H1 (cell line): ENCODE data around the gene PCSK4. TPM values are rescaled to one million over a fixed set of nuclear protein-coding genes. Genes with fewer than 3 reads are reported as not detected.
A peak's percentile ranks its signal among the peaks of the same experiment; 100 is the strongest.

Experiments used
- CTCF ChIA-PET: fragments of 300-600 bp; sonication (Branson Sonifier 250); formaldehyde crosslinking; loops from one replicate; lab custom pipeline; 2021; ENCODE audit not compliant: partially characterized antibody; lab: Charles Lee
- POLR2A ChIA-PET: fragments of 300-600 bp; sonication (Branson Sonifier 250); formaldehyde crosslinking; loops from one replicate; lab custom pipeline; 2021; ENCODE audit warnings: inconsistent platforms; ENCODE audit not compliant: partially characterized antibody; lab: Charles Lee
- DNase-seq, 2 experiments: peaks; one replicate each; pipeline versions ENCODE4 v3.0.0 to v3.0.0-alpha.2; 2010 to 2022; ENCODE audit warnings: low spot score in 2 of 2, low read depth in 1 of 2, mixed read lengths in 1 of 2
- FAIRE-seq: peaks from 2 replicates; lab custom pipeline; 2011; peaks lifted over from hg19 to GRCh38; lab: Jason Lieb, UNC
- H2AFZ ChIP-seq: 2 replicates; pipeline ENCODE4 v1.8.1; 2012; ENCODE audit warnings: low read length, inconsistent platforms
- H2AK5ac ChIP-seq: 2 replicates; pipeline ENCODE4 v1.6.1; 2013; ENCODE audit warnings: low read depth, low read length
- H2BK120ac ChIP-seq: replicated peaks from 2 replicates; pipeline ENCODE3; 2013; ENCODE audit warnings: low read depth, low read length, inconsistent platforms
- H2BK12ac ChIP-seq: 2 replicates; pipeline ENCODE4 v1.6.1; 2013; ENCODE audit warnings: low read depth, low read length
- H2BK15ac ChIP-seq: 2 replicates; pipeline ENCODE4 v1.6.1; 2013; ENCODE audit warnings: low read length
- H2BK20ac ChIP-seq: 2 replicates; pipeline ENCODE4 v1.6.1; 2013; ENCODE audit warnings: low read length
- H2BK5ac ChIP-seq: 2 replicates; pipeline ENCODE4 v1.6.1; 2013; ENCODE audit warnings: low read depth, low read length
- H3K14ac ChIP-seq: 2 replicates; pipeline ENCODE4 v1.6.1; 2013; ENCODE audit warnings: inconsistent platforms; ENCODE audit not compliant: insufficient read length
- H3K18ac ChIP-seq: 2 replicates; pipeline ENCODE4 v1.6.1; 2013; ENCODE audit warnings: low read length; ENCODE audit errors: extremely low read depth
- H3K23ac ChIP-seq: 2 replicates; pipeline ENCODE4 v1.6.1; 2013; ENCODE audit warnings: inconsistent platforms; ENCODE audit not compliant: insufficient read length
- H3K23me2 ChIP-seq: 2 replicates; pipeline ENCODE4 v1.6.1; 2013; ENCODE audit warnings: low read depth, low read length
- H3K27ac ChIP-seq: 2 replicates; pipeline ENCODE4 v1.6.1; 2011; ENCODE audit warnings: low read depth, low read length, inconsistent platforms
- H3K27me3 ChIP-seq, 4 experiments: replicated peaks in 1 of 4; 1 replicate in 1 of 4; 2 replicates in 3 of 4; pipeline versions ENCODE4 v1.6.1 to v1.8.1; 2011 to 2013; ENCODE audit warnings: low read length in 3 of 4, mild to moderate bottlenecking in 3 of 4, inconsistent platforms in 2 of 4, mixed read lengths in 2 of 4, moderate library complexity in 1 of 4; ENCODE audit not compliant: control insufficient read depth in 3 of 4, insufficient read depth in 3 of 4; ENCODE audit errors: extremely low read depth in 1 of 4
- H3K36me3 ChIP-seq, 4 experiments: 2 replicates each; pipeline versions ENCODE4 v1.6.1 to v1.8.1; 2011 to 2013; ENCODE audit warnings: mild to moderate bottlenecking in 4 of 4, low read length in 3 of 4, moderate library complexity in 2 of 4, control low read depth in 1 of 4, inconsistent platforms in 1 of 4; ENCODE audit not compliant: insufficient read depth in 4 of 4, control insufficient read depth in 2 of 4
- H3K4ac ChIP-seq: replicated peaks from 2 replicates; pipeline ENCODE3; 2013; ENCODE audit warnings: low read length, low read depth, mixed read lengths, inconsistent platforms; ENCODE audit not compliant: insufficient read length
- H3K4me1 ChIP-seq, 4 experiments: replicated peaks in 1 of 4; 1 replicate in 1 of 4; 2 replicates in 3 of 4; pipeline versions ENCODE4 v1.6.1 to v1.8.1; 2011 to 2013; ENCODE audit warnings: low read length in 3 of 4, inconsistent platforms in 2 of 4, mixed read lengths in 1 of 4; ENCODE audit not compliant: insufficient read depth in 4 of 4, control insufficient read depth in 3 of 4
- H3K4me2 ChIP-seq, 2 experiments: 2 replicates each; pipeline versions ENCODE4 v1.6.1 to v1.8.1; 2011 to 2013; ENCODE audit warnings: low read depth in 2 of 2, low read length in 2 of 2, control low read depth in 1 of 2, inconsistent platforms in 1 of 2, mild to moderate bottlenecking in 1 of 2; ENCODE audit not compliant: insufficient read depth in 1 of 2
- H3K4me3 ChIP-seq, 4 experiments: fragments of 200-600, 300-600 bp in 1 of 4; sonication (generic), shearing (Covaris generic), sonication (Bioruptor Twin) in 1 of 4; 2 replicates each; pipeline versions ENCODE4 v1.5.1 to v1.8.1; 2011 to 2016; ENCODE audit warnings: low read length in 4 of 4, low read depth in 3 of 4, control low read depth in 2 of 4, inconsistent platforms in 2 of 4, mild to moderate bottlenecking in 2 of 4, mixed read lengths in 1 of 4, moderate library complexity in 1 of 4; ENCODE audit not compliant: insufficient read depth in 2 of 4; ENCODE audit errors: extremely low read depth in 1 of 4
- H3K56ac ChIP-seq: replicated peaks from 2 replicates; pipeline ENCODE3; 2013; ENCODE audit warnings: low read depth, mild to moderate bottlenecking, mixed read lengths, low read length, inconsistent platforms; ENCODE audit not compliant: insufficient read length
- H3K79me1 ChIP-seq: 2 replicates; pipeline ENCODE4 v1.6.1; 2013; ENCODE audit warnings: low read depth, low read length, control low read depth
- H3K79me2 ChIP-seq, 2 experiments: 2 replicates each; pipeline versions ENCODE4 v1.6.1 to v1.8.1; 2012 to 2013; ENCODE audit warnings: low read length in 2 of 2, mild to moderate bottlenecking in 2 of 2, inconsistent platforms in 1 of 2; ENCODE audit not compliant: insufficient read depth in 2 of 2, control insufficient read depth in 1 of 2
- H3K9ac ChIP-seq, 4 experiments: replicated peaks in 1 of 4; 1 replicate in 1 of 4; 2 replicates in 3 of 4; pipeline versions ENCODE4 v1.6.1 to v1.8.1; 2011 to 2013; ENCODE audit warnings: low read depth in 3 of 4, low read length in 3 of 4, control low read depth in 2 of 4, mild to moderate bottlenecking in 2 of 4, moderate library complexity in 2 of 4, inconsistent platforms in 1 of 4; ENCODE audit errors: extremely low read depth in 1 of 4
- H3K9me3 ChIP-seq, 2 experiments: 2 replicates each; pipeline versions ENCODE4 v1.6.1 to v1.8.1; 2012 to 2013; ENCODE audit warnings: mild to moderate bottlenecking in 2 of 2, moderate library complexity in 2 of 2, control low read depth in 1 of 2, inconsistent platforms in 1 of 2, low read depth in 1 of 2, low read length in 1 of 2, mixed read lengths in 1 of 2; ENCODE audit not compliant: insufficient read depth in 2 of 2
- H4K20me1 ChIP-seq, 2 experiments: replicated peaks in 1 of 2; 2 replicates each; pipeline versions ENCODE3 to v1.8.1; 2011 to 2013; ENCODE audit warnings: inconsistent platforms in 2 of 2, low read length in 2 of 2, mild to moderate bottlenecking in 1 of 2; ENCODE audit not compliant: insufficient read depth in 2 of 2, control insufficient read depth in 1 of 2
- H4K5ac ChIP-seq: 2 replicates; pipeline ENCODE4 v1.6.1; 2013; ENCODE audit warnings: low read length, low read depth, mixed read lengths, inconsistent platforms; ENCODE audit not compliant: insufficient read length
- H4K8ac ChIP-seq: 2 replicates; pipeline ENCODE4 v1.8.0; 2013; ENCODE audit warnings: mild to moderate bottlenecking, moderate library complexity, low read length, inconsistent platforms; ENCODE audit not compliant: insufficient read depth; ENCODE audit errors: extremely low read depth
- H4K91ac ChIP-seq: replicated peaks from 2 replicates; pipeline ENCODE3; 2013; ENCODE audit warnings: low read length, mixed read lengths, inconsistent platforms; ENCODE audit not compliant: insufficient read length
- ASH2L ChIP-seq: fragments of 200-600, 300-600 bp; sonication (generic); IDR thresholded peaks from one replicate; pipeline ENCODE4 v1.7.1; 2017; ENCODE audit warnings: low read length
- ATF3 ChIP-seq: IDR thresholded peaks from 2 replicates; pipeline ENCODE4 v1.6.1; 2011; ENCODE audit warnings: low read depth, mild to moderate bottlenecking, low read length; ENCODE audit not compliant: insufficient read depth
- EGR1 ChIP-seq: IDR thresholded peaks from 2 replicates; pipeline ENCODE4 v1.6.1; 2011; ENCODE audit warnings: low read depth, low read length, borderline replicate concordance
- HDAC2 ChIP-seq, 2 experiments: fragments of 300-600 bp in 1 of 2; sonication (generic) in 1 of 2; IDR thresholded peaks; 2 replicates each; pipeline ENCODE4 v1.6.1; 2011 to 2012; ENCODE audit warnings: low read depth in 2 of 2, low read length in 2 of 2, mild to moderate bottlenecking in 2 of 2, moderate library complexity in 2 of 2, borderline replicate concordance in 1 of 2, inconsistent platforms in 1 of 2
- KDM4A ChIP-seq: IDR thresholded peaks from one replicate; pipeline ENCODE4 v1.7.1; 2012; ENCODE audit warnings: low read depth, mild to moderate bottlenecking, moderate library complexity, low read length, inconsistent platforms; ENCODE audit not compliant: severe bottlenecking
- KDM5A ChIP-seq: fragments of 200-600 bp; IDR thresholded peaks from 2 replicates; pipeline ENCODE4 v1.7.1; 2012; ENCODE audit warnings: mild to moderate bottlenecking, low read length, inconsistent platforms, mixed read lengths
- POLR2A ChIP-seq, 2 experiments: IDR thresholded peaks; 1 replicate in 1 of 2; 2 replicates in 1 of 2; pipeline ENCODE4 v1.6.1; 2011; ENCODE audit warnings: low read depth in 2 of 2, low read length in 2 of 2, mild to moderate bottlenecking in 2 of 2; ENCODE audit errors: control extremely low read depth in 1 of 2
- POU5F1 ChIP-seq: IDR thresholded peaks from 2 replicates; pipeline ENCODE4 v1.6.1; 2011; ENCODE audit warnings: low read depth, mild to moderate bottlenecking, low read length, moderate library complexity
- SP4 ChIP-seq: IDR thresholded peaks from 2 replicates; pipeline ENCODE4 v1.6.1; 2012; ENCODE audit warnings: low read length, inconsistent platforms
- TAF7 ChIP-seq: optimal IDR thresholded peaks from 2 replicates; pipeline ENCODE3; 2011; ENCODE audit warnings: low read depth, mild to moderate bottlenecking, inconsistent platforms, low read length, moderate library complexity, borderline replicate concordance
- TCF12 ChIP-seq: IDR thresholded peaks from 2 replicates; pipeline ENCODE4 v1.6.1; 2011; ENCODE audit warnings: low read depth, mild to moderate bottlenecking, low read length
- TEAD4 ChIP-seq: IDR thresholded peaks from 2 replicates; pipeline ENCODE4 v1.6.1; 2012; ENCODE audit warnings: low read depth, low read length, inconsistent platforms, mixed read lengths
- ZNF274 ChIP-seq: IDR thresholded peaks from 2 replicates; pipeline ENCODE4 v1.7.0; 2012; ENCODE audit warnings: low read length, borderline replicate concordance; ENCODE audit errors: extremely low read depth
- WGBS, 2 experiments: shearing (Covaris generic) in 1 of 2; methylation state at CpG; one replicate each; pipeline versions ENCODE4 v1.1.6 to v1.1.7; 2013 to 2015; ENCODE audit warnings: low lambda C conversion rate in 2 of 2, mixed read lengths in 2 of 2, inconsistent platforms in 1 of 2, low coverage in 1 of 2, missing lambda C conversion rate in 1 of 2; ENCODE audit not compliant: insufficient replicate concordance in 2 of 2, insufficient coverage in 1 of 2, insufficient read length in 1 of 2; ENCODE audit errors: extremely low coverage in 1 of 2, missing lambda C conversion rate in 1 of 2; 5-methylcytosine and 5-hydroxymethylcytosine counted together
- polyA plus RNA-seq, 7 experiments: library from polyadenylated mRNA; depleted of rRNA in 3 of 7; stranded (reverse) in 5 of 7; unstranded in 2 of 7; fragments of >200 nt in 5 of 7; fragments of 200-250 nt in 2 of 7; gene quantifications; 1 replicate in 5 of 7; 2 replicates in 1 of 7; 4 replicates in 1 of 7; pipeline versions ENCODE4 v1.2.1 to v1.2.3, GENCODE V29; 2011 to 2013; ENCODE audit warnings: missing spikeins in 2 of 7, mixed read lengths in 2 of 7
- total RNA-seq: library from RNA; stranded (reverse); fragmentation: NEBNext Ultra II Directional; extraction: Animal tissue kit (Norgen Biotek cat#: 25700); gene quantifications from 2 replicates; pipeline ENCODE4 v1.2.1, GENCODE V29; 2021

The PCSK4 gene
- total and polyA plus RNA-seq, 2 of the 8 experiments (the other 6 are each of a cell fraction or from before 2014, with no cell fraction given): 9.8 to 10.7 TPM

- DNase-seq (no peak), FAIRE-seq (no peak)
- Histone ChIP-seq H2BK120ac (no peak overlapping the region), H3K9me3 (no peaks in the 10 kb centered on the region), H4K8ac (no peak overlapping the region; the same call in none of the 2 replicates), H2AFZ (0 out of 2 replicates have a peak overlapping the region, but pooled peaks have one; percentile 11), H3K4me3 (peak overlapping the region; percentile 56 to 69 (median 64); a peak in 5 of 8 replicates), H3K4ac (peak overlapping the region; percentile 54), H3K18ac (no peak overlapping the region; the same call in none of the 2 replicates), H2BK12ac (peak overlapping the region; percentile 55; the same call in 1 of the 2 replicates), H3K9ac (no peak overlapping the region), H3K79me2 (no peaks in the 10 kb centered on the region), H2BK5ac (no peak overlapping the region; the same call in 1 of the 2 replicates), H3K27me3 (peaks cover 0 to 19% (median 15%) of the 10 kb centered on the region in 4 experiments; a peak in 5 of 7 replicates), H3K4me1 (peaks cover 0 to 11% (median 7%) of the 10 kb centered on the region in 4 experiments; a peak in 5 of 7 replicates), H3K14ac (no peak overlapping the region), H2BK15ac (peak overlapping the region; percentile 81), H3K23me2 (peaks cover 10% of the 10 kb centered on the region; the same call in 1 of the 2 replicates), H3K27ac (no peak overlapping the region), H3K4me2 (peak overlapping the region; percentile 54 to 77), H3K23ac (no peak overlapping the region), H4K5ac (no peak overlapping the region), H3K79me1 (no peaks in the 10 kb centered on the region), H4K20me1 (peaks cover 0 to 2% of the 10 kb centered on the region in 2 experiments), H4K91ac (peak overlapping the region; percentile 76), H3K56ac (no peak overlapping the region), H3K36me3 (no peaks in the 10 kb centered on the region), H2AK5ac (no peak overlapping the region; the same call in 1 of the 2 replicates), H2BK20ac (no peak overlapping the region)
- WGBS, 2 experiments: 77% methylated on average over 23 of the region's 23 CpGs; no CpG with 5 or more reads in 1 of the 2 experiments
- ChIA-PET POLR2A (no interaction called here), CTCF (no interaction called here)
- TF ChIP-seq TCF12: no peak
- TF ChIP-seq TAF7: no peak
- TF ChIP-seq HDAC2 (IDR thresholded peaks at IDR 0.05; ENCODE audit: borderline replicate concordance in 1 of 2, low read depth in 2 of 2, low read length in 2 of 2): no peak
- TF ChIP-seq POU5F1: no peak
- no peak for TF ChIP-seq KDM4A
- no peak for TF ChIP-seq ASH2L
- TF ChIP-seq SP4: no peak
- no peak for TF ChIP-seq EGR1
- no peak for TF ChIP-seq TEAD4
- no peak for TF ChIP-seq KDM5A
- TF ChIP-seq POLR2A (IDR thresholded peaks at IDR 0.05; ENCODE audit: control extremely low read depth in 1 of 2, low read depth in 2 of 2, low read length in 2 of 2): no peak
- TF ChIP-seq ATF3: no peak
- no peak for TF ChIP-seq ZNF274
Observed at GRCh38 chr19:1507192-1507660, 17.1 kb upstream of the PCSK4 start.
